NCI-H2029 treated with DMSO at 0.1 percent for 48 hours (cell line): ENCODE measurements around the gene TMOD3.
"Not testable (repeated sequence)": the region's sequence is repeated elsewhere in the genome, so short reads cannot be mapped to it uniquely, and the experiment has no call there.

ENCODE experiments used
- DNase-seq: peaks from one replicate; lab custom pipeline; 2025; lab: John Stamatoyannopoulos, UW

Gene TMOD3

GRCh38 chr15:51829376-51830275 is at the start of gene TMOD3:
Gene TMOD3 (plus strand): TSS chr15:51829653. CDS start chr15:51862885, 33,232 bp downstream.
- no peak for DNase-seq

DNA sequence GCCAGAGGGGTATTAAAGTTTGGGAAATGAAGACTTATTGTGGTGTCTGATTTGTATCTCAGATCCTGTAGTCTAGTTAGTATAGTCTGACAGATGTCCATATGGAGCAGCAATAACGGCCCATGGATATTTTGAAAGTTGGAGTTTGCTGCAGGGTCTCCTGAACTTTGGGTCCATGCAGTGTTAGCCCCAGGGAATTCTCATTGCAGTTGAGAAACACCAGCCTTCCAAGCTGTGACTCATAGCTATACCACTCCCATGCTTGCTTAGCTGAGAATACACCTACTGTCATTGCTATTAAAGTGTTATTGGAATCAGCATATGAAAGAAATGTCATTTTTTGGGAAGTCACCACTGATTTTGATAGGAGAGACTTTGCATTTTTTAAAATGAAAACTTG is 48.8 kb upstream of the TMOD3 start:
- no peak for DNase-seq

- DNase-seq = no peak
Observed at GRCh38 chr15:51781506-51781905, 47.9 kb upstream of the TMOD3 start.

- DNase-seq = peak; percentile 6
Observed at GRCh38 chr15:51782357-51782896, 47.0 kb upstream of the TMOD3 start.

DNA sequence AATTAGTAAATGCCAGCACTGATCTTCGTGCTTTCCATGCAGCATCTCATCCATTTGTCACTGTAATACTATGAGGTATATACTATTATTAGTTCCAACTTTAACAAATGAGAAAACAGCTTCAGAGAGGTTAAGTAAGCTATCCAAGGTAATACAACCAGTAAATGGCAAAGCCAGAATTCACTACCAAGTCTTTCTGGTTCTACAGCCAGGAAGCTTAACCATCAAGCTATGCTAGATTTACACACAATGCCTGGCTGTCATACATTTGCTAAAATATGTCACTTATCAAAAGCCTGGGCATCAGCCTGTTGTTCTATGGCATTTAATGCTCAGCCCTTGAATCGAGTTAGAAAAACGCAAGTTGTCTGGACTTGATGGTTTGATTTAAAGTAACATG is 45.5 kb upstream of the TMOD3 start:
- DNase-seq = no peak

GRCh38 chr15:51787130-51787529 is 42.3 kb upstream of the TMOD3 start:
- not testable (repeated sequence) for DNase-seq

DNA sequence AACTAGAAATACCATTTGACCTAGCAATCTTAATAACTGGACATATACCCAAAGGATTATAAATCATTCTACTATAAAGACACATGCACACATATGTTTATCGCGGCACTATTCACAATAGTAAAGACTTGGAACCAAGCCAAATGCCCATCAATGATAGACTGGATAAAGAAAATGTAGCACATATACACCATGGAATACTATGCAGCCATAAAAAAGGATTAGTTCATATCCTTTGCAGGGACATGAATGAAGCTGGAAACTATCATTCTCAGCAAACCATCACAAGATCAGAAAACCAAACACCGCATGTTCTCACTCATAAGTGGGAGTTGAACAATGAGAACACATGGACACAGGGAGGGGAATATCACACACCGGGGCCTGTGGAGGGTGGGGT is 37.0 kb upstream of the TMOD3 start:
- DNase-seq = not testable (repeated sequence)

- peak; percentile 3 for DNase-seq
Observed at GRCh38 chr15:51793521-51794305, 35.7 kb upstream of the TMOD3 start.

DNA sequence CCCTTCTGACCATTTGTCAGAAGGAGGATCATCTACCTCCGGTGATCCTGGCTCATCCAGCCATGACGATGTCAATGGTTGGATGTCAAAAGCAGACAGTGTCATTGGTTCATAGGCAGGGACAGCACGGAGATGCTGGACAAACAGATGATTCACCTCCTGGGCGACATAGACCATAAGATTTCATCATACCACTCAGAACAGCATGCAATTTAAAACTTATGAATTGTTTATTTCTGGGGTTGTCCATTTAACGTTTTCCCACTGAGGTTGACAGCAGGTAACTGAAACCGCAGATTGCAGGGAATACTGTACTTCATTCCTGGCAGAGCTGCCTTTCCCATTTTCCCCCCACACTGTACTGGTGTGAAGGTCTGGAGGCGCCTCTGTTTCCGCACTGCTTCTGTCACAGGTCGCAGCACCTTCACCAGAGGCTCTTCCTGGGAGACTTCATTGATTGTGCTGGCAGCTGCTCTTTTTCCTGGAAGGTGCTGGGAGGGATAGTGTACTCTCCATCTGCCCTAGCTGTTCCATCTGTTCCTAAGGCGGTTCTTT is 32.5 kb upstream of the TMOD3 start:
- DNase-seq = no peak

- no peak for DNase-seq
Observed at GRCh38 chr15:51798281-51798680, 31.2 kb upstream of the TMOD3 start.

GRCh38 chr15:51799282-51800252 is 29.9 kb upstream of the TMOD3 start:
- no peak for DNase-seq

GRCh38 chr15:51801391-51801835 is 28.0 kb upstream of the TMOD3 start:
- no peak for DNase-seq

DNA sequence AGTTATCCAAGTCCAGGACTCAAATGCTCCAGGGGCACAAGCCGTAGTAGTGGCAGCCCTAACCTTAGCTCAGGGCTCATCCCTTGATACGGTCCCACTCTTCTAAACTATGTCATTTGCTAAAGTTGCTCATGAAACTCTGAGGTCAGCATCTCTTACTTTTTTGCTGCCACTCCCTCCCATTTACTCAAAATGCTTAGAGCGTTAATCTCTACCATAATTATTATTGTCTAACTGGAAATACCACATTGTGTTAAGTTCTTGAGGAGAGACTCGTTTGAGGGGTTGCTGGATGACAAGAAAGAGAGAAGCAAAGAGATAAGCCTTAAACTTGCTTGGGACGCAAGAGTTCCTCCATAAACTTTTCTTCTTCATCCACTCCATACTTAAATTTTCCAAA is 26.9 kb upstream of the TMOD3 start:
- no peak for DNase-seq

GRCh38 chr15:51803965-51804364 is 25.5 kb upstream of the TMOD3 start:
- no peak for DNase-seq

GRCh38 chr15:51806123-51806522 is 23.3 kb upstream of the TMOD3 start:
- no peak for DNase-seq

GRCh38 chr15:51809457-51809856 is 20.0 kb upstream of the TMOD3 start:
- DNase-seq = no peak

DNA sequence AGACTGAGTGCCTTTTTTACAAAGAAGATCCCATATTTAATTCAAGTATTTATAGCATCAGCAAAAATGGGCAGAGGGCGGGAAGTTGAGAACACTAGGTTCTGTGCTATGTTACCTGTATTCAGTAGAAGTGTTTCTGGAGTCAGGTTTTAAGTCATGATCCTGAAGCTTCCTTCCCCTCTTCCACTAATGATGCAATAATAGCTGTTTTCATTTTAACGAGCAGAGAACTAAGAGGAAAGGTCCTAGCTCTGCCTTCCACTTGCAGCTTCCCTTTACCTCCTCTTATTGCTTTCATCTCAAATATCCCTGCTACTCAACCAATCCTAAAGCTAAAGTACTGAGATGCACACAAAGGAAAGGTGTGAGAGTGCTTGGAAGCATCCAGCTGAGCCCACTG is 16.9 kb upstream of the TMOD3 start:
- no peak for DNase-seq

GRCh38 chr15:51814606-51815005 is 14.8 kb upstream of the TMOD3 start:
- DNase-seq = no peak

DNA sequence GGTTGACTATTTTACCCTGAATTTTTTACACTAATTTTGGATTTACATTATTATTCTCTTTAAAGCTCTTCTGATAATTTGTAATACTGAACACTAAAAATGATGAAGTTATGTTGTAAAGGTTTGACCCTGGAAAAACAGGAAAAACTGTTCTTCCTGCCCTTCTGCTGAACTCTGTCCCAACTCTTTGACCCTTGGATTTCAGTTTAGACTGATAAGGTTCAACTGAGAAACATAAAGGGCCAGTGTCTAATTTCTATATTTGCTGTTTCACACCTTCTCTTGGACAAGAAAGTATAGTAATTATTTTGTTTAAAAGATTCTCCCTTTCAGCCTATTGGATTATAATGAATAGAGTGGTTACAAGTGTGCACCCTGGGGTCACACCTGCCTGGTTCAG is 12.8 kb upstream of the TMOD3 start:
- no peak for DNase-seq

DNA sequence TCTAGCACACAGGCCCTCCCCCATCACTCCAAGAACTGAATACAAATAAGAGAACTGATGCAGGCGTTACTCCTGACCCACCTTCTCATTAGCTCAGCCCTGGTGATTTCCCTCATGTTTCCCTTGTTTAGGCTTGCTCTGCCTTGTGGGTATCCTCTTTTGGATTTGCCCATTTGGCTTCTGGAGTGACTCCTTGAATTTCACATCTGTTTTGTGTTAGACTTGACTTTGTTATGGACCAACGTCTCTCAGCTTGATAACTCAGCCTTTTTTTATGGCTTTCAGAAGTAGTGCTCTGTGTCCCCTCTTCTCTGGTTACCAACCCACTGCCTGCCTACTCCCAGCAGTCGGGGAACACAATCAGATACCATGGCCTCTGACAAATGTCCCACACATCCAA is 11.3 kb upstream of the TMOD3 start:
- DNase-seq = no peak

DNA sequence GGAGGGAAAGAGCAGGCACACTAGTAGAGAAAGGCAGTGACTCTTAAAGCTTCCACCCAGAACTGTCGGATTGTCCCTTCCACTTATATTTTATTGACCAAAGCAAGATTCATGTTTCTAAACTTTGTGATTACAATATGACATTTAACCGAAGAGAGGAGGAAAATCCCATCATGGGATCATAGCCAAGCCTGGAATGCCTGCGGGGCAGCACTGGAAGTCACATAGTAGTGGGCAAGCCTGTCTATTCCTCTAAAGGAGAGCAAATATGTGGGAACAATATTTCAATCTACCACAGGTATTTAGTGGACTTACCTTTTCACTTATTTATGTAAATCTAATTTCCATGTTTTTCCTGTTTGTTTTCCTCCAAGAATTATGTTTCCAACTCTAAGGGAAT is 3.8 kb upstream of the TMOD3 start:
- no peak for DNase-seq
